C4-2B (cell line): ENCODE measurements around the gene TRIM8.
"Not testable (repeated sequence)": the region's sequence is repeated elsewhere in the genome, so short reads cannot be mapped to it uniquely, and the experiment has no call there.

ENCODE experiments used
- H3K27ac ChIP-seq: fragments of 450-650 bp; 2 replicates; pipeline ENCODE4 v1.5.1; 2017
- CTCF ChIP-seq: fragments of 450-650 bp; conservative IDR thresholded peaks from 2 replicates; pipeline ENCODE4 v1.5.1; 2017; ENCODE audit warnings: mild to moderate bottlenecking
- ZFX ChIP-seq: fragments of 450-650 bp; IDR thresholded peaks from 2 replicates; pipeline ENCODE4 v1.6.1; 2017

Gene TRIM8

GRCh38 chr10:102660888-102661657, 16.8 kb downstream of the TRIM8 start:
- no peak overlapping the region for H3K27ac ChIP-seq
- TF ChIP-seq ZFX = no peak
- no peak for TF ChIP-seq CTCF

- no peak overlapping the region for H3K27ac ChIP-seq
- TF ChIP-seq ZFX (no peak), CTCF (no peak)
Measured at GRCh38 chr10:102661658-102662028, 17.4 kb downstream of the TRIM8 start.

- no peak for TF ChIP-seq ZFX
- no peak for TF ChIP-seq CTCF
- no peak overlapping the region for H3K27ac ChIP-seq
Measured at GRCh38 chr10:102665904-102666509, 21.7 kb downstream of the TRIM8 start.

- H3K27ac ChIP-seq = not testable (repeated sequence)
Measured at GRCh38 chr10:102667411-102667810, 23.1 kb downstream of the TRIM8 start.

- no peak overlapping the region for H3K27ac ChIP-seq
- TF ChIP-seq CTCF = no peak
- no peak for TF ChIP-seq ZFX
Measured at GRCh38 chr10:102668326-102669107, 24.2 kb downstream of the TRIM8 start.

- TF ChIP-seq ZFX = no peak
- TF ChIP-seq CTCF = no peak; the same call in 1 of the 2 replicates
- no peak overlapping the region for H3K27ac ChIP-seq
Measured at GRCh38 chr10:102669206-102670064, 25.2 kb downstream of the TRIM8 start.

GRCh38 chr10:102670065-102670670, 25.9 kb downstream of the TRIM8 start:
- TF ChIP-seq ZFX (no peak), CTCF (no peak; the same call in 1 of the 2 replicates)
- H3K27ac ChIP-seq = no peak overlapping the region
